ENCODE measurements around the gene HDGF. TPM values are rescaled to one million over a fixed set of nuclear protein-coding genes. Genes with fewer than 3 reads are reported as not detected.

HDGF gene
- total RNA-seq, 4 donors from 2014 or later: 147 to 162 (median 148) TPM

DNA sequence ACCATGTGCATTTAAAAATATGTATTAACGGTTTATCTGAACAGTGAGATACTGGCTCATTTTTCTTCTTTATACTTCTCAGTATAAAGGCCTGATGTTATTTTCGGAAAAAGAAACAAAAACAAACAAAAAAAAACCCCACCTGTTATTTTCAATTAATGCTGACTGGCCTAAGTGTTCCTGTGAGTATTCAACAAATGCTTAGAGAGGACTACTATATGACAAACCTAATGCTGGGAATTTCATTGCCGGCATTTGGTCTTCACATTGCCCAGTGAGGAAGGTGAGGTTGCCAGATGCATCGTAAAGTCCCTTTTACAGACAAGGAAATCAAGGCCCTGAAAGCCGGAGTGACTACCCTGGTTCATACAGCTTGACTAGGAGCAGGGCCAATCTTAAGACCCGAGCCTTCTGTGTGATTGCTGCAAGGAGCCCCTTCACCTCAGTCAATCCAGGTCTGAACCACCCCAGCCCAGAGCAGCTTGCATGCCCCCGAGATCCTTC is 11.2 kb downstream of the HDGF start:
- TF ChIP-seq, protein P1, sequence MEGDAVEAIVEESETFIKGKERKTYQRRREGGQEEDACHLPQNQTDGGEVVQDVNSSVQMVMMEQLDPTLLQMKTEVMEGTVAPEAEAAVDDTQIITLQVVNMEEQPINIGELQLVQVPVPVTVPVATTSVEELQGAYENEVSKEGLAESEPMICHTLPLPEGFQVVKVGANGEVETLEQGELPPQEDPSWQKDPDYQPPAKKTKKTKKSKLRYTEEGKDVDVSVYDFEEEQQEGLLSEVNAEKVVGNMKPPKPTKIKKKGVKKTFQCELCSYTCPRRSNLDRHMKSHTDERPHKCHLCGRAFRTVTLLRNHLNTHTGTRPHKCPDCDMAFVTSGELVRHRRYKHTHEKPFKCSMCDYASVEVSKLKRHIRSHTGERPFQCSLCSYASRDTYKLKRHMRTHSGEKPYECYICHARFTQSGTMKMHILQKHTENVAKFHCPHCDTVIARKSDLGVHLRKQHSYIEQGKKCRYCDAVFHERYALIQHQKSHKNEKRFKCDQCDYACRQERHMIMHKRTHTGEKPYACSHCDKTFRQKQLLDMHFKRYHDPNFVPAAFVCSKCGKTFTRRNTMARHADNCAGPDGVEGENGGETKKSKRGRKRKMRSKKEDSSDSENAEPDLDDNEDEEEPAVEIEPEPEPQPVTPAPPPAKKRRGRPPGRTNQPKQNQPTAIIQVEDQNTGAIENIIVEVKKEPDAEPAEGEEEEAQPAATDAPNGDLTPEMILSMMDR (IDR thresholded peaks at IDR 0.05): no peak
- TF ChIP-seq POLR2A (IDR thresholded peaks at IDR 0.05): no peak
- Histone ChIP-seq H3K4me1 (peaks cover 12 to 14% of the 10 kb centered on the region in 2 donors), H3K9me3 (no peaks in the 10 kb centered on the region), H3K27ac (peak overlapping the region in 2 of 3 donors; percentile 21 to 38), H3K36me3 (peaks cover 18 to 20% of the 10 kb centered on the region in 2 donors), H3K4me3 (replicated peaks in 1 of 3) (peak overlapping the region; percentile 34 to 98 (median 53)), H3K27me3 (no peaks in the 10 kb centered on the region)
- DNase-seq: no peak
- 28 to 33% methylated on average over 6 to 7 of the region's 7 CpGs for WGBS, 2 donors
- intact Hi-C loops (cut with DNase I): no loop called here

DNA sequence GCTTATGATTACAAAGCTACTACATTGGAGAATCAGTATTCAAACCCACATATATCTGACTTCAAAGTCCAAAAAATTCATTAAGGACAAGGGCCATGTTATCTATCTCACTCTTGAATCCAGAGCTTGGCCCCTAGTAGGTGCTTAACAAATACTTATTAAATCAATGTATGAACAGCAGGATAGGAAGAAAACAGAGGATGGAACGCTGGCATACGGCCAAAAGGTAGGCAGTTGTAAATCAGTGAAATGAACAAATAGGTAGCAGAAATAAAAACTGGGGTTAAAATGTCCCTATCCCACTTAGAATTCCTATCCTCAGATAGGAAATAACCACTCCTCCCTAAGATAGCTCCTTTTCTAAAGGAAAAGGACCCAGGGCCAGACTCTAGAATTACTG is 12.6 kb downstream of the HDGF start:
- no peak overlapping the region for H3K4me3 ChIP-seq (replicated peaks in 1 of 3)
- no peaks in the 10 kb centered on the region for H3K9me3 ChIP-seq
- no peaks in the 10 kb centered on the region for H3K27me3 ChIP-seq
- H3K4me1 ChIP-seq: peaks cover 12 to 14% of the 10 kb centered on the region in 2 donors
- intact Hi-C loops (cut with DNase I): no loop called here
- no peak overlapping the region for H3K27ac ChIP-seq
- no peak for DNase-seq
- 83 to 93% methylated on average over 2 of the region's 2 CpGs for WGBS, 2 donors
- H3K36me3 ChIP-seq: peaks cover 16 to 20% of the 10 kb centered on the region in 2 donors
- TF ChIP-seq, protein P1 (IDR thresholded peaks at IDR 0.05): no peak
- no peak for TF ChIP-seq POLR2A (IDR thresholded peaks at IDR 0.05)

DNA sequence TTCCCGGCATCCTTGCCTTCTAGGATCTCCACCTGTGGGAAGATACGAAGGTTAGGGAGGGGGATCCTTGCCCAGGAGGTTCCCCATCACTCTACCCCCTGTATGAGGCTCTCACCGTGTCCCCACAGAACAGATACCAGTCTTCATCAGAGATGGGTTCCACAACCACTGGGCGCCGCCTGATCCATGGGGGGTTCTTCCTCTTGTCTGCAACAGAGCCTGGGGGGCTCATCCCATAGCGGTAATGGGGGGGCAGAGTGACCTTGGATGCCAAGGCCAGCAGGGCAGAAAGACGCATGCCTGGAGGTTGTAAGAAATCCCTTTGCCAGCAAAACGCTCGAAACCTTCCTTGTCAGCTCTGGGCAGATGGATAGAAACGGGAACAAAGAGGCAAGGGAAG is 13.1 kb downstream of the HDGF start:
- intact Hi-C loops (cut with DNase I): no loop called here
- Histone ChIP-seq H3K27ac (no peak overlapping the region), H3K36me3 (peaks cover 11 to 18% of the 10 kb centered on the region in 2 donors), H3K4me1 (peaks cover 12 to 14% of the 10 kb centered on the region in 2 donors), H3K27me3 (no peaks in the 10 kb centered on the region), H3K4me3 (replicated peaks in 1 of 3) (no peak overlapping the region), H3K9me3 (no peaks in the 10 kb centered on the region)
- no peak for DNase-seq
- TF ChIP-seq POLR2A (IDR thresholded peaks at IDR 0.05): no peak
- TF ChIP-seq, protein P1 (IDR thresholded peaks at IDR 0.05): no peak
- 76 to 94% methylated on average over 7 to 10 of the region's 10 CpGs for WGBS, 2 donors

DNA sequence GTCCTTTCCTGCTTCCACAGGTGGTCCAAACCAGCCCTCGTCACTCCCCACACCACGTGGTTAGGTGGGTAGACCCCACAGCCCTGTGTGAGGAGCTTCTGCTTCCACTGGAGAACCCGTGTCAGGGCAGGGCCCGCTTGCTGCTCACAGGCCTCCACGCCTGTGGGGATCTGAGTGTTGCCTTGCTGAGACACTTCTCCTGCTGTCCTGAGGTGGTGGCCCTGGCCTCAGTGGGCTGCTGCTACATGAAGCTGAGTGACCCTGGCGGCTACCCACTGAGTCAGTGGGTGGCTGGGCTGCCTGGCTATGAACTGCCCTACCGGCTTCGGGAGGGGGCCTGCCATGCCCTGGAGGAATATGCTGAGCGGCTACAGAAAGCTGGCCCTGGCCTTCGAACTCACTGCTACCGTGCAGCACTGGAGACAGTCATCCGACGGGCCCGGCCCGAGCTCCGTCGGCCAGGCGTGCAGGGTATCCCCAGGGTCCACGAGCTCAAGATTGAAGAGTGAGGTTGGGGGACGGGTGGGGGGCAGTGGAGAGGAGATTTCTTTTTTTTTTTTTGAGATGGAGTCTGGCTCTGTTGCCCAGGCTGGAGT is 17.4 kb downstream of the HDGF start:
- Histone ChIP-seq H3K27me3 (no peaks in the 10 kb centered on the region), H3K9me3 (no peaks in the 10 kb centered on the region), H3K36me3 (peaks cover 0 to 14% of the 10 kb centered on the region in 2 donors), H3K27ac (no peak overlapping the region), H3K4me3 (replicated peaks in 1 of 3) (no peak overlapping the region), H3K4me1 (peaks cover 0 to 7% of the 10 kb centered on the region in 2 donors)
- no peak for DNase-seq
- TF ChIP-seq POLR2A (IDR thresholded peaks at IDR 0.05): no peak
- TF ChIP-seq, protein P1 (IDR thresholded peaks at IDR 0.05): no peak
- WGBS, 2 donors: 90 to 96% methylated on average over 15 to 18 of the region's 20 CpGs
- intact Hi-C loops (cut with DNase I): no loop called here
